ENCODE data around the gene DYSF.

GRCh38 chr2:71596011-71596410 lies 142.7 kb downstream of the DYSF start:
- TF ChIP-seq CTCF (optimal IDR thresholded peaks at IDR 0.05 in 1 of 3, IDR thresholded peaks at IDR 0.05 in 1 of 3, conservative IDR thresholded peaks at IDR 0.05 in 1 of 3; ENCODE audit: extremely low read depth in 1 of 3, insufficient read depth in 2 of 3, low read length in 3 of 3) (no peak), EZH2 (IDR thresholded peaks at IDR 0.05; ENCODE audit: low read length) (no peak)

All from keratinocyte (primary cell).